GM19452 (cell line): Measurements from ENCODE around the gene ACVR2A.

ENCODE experiments used
- ATAC-seq: cut with Tn5 transposase; IDR thresholded peaks from one replicate; pipeline ENCODE4 v1.9.1; 2021; ENCODE audit not compliant: unreplicated experiment

Gene ACVR2A

DNA sequence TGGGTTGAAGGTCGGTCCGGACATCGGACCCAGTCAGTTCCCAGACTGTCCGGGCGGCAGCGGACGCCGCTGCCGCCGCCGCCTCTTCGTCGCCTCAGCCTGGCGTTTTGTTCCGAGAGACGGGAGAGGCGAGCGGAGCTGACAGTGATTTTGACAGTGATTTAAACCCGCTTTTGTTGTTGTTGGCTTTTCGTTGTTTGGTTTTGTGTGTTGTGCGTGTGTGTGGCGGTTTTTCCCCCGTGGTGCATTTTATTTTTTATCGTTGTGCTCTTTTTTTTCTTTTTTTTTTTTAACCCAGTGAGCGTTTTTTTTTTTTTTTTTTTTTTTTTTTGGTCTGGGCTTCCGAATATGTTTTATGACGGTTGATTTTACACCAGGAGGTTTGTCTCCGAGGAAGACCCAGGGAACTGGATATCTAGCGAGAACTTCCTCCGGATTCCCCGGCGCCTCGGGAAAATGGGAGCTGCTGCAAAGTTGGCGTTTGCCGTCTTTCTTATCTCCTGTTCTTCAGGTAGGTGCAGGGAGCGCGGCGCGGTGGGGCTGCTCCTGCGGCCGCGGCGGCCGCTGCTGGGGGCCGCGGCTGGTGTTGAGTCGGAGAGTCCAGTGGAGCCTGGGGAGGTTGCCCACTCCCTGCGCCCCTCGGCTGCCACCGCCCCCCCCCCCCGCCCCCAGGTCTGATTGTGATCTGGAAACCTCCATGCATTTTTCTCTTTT is at the start of gene ACVR2A:
TSS of gene ACVR2A (plus strand) at position 333 of the 714 bp plus-strand sequence. CDS start at position 457, 124 bp downstream.
- ATAC-seq = peak; percentile 42

- no peak for ATAC-seq
Measured at GRCh38 chr2:147800316-147800715, 44.5 kb upstream of the ACVR2A start.

DNA sequence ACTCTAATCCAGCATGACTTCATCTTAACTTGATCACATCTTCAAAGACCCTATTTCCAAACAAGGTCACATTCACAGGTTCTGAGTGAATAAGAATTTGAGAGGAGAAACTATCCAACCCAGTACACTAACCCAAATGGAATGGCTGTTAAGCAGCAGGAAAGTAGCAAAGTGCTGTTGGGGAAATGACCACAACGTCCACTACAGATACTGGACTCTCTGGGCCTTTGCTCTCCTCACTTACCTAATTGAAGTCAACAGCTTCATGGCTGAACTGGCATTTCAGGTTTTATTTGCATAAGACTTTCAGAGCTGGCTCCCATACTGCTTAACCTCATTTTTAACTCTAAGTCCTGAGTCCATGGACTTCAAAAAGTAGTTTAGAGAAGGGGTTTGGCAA is 38.0 kb upstream of the ACVR2A start:
- no peak for ATAC-seq

- no peak for ATAC-seq
Measured at GRCh38 chr2:147808520-147808919, 36.3 kb upstream of the ACVR2A start.

- no peak for ATAC-seq
Measured at GRCh38 chr2:147810883-147811765, 33.7 kb upstream of the ACVR2A start.

GRCh38 chr2:147818741-147819140 is 26.1 kb upstream of the ACVR2A start:
- ATAC-seq = no peak

GRCh38 chr2:147824620-147825019 is 20.2 kb upstream of the ACVR2A start:
- no peak for ATAC-seq

DNA sequence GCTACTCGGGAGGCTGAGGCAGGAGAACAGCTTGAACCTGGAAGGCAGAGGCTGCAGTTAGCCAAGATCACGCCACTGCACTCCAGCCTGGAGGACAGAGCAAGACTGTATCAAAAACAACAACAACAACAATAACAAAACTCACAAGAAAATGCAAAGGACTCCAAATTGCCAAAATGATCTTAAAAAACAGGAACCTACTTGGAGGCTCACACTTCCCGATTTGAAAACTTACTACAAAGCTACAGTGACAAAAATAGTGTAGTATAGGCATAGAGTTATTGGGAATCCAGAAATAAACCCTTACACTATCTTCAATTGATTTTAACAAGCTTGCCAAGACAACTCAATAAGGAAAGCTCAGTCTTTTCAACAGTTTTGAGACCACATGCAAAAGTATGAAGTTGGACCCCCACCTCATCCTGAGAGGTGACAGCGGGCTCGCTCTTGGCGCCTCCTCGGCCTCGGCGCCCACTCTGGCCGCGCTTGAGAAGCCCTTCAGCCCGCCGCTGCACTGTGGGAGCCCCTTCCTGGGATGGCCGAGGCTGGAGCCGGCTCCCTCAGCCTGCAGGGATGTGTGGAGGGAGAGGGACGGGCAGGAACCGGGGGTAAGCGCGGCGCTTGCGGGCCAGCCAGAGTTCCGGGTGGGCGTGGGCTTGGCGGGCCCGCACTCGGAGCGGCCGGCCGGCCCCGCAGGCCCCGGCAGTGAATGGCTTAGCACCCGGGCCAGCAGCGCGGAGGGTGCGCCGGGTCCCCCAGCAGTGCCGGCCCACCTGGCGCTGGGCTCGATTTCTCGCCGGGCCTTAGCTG is 18.3 kb upstream of the ACVR2A start:
- ATAC-seq = no peak

GRCh38 chr2:147827088-147827375 is 17.8 kb upstream of the ACVR2A start:
- no peak for ATAC-seq

GRCh38 chr2:147829106-147829505 is 15.7 kb upstream of the ACVR2A start:
- no peak for ATAC-seq

GRCh38 chr2:147836099-147836498 is 8.7 kb upstream of the ACVR2A start:
- ATAC-seq = no peak

- no peak for ATAC-seq
Measured at GRCh38 chr2:147843391-147843863, 1.4 kb upstream of the ACVR2A start.

- peak; percentile 80 for ATAC-seq
Measured at GRCh38 chr2:147843864-147844696, 749 bp upstream of the ACVR2A start.

DNA sequence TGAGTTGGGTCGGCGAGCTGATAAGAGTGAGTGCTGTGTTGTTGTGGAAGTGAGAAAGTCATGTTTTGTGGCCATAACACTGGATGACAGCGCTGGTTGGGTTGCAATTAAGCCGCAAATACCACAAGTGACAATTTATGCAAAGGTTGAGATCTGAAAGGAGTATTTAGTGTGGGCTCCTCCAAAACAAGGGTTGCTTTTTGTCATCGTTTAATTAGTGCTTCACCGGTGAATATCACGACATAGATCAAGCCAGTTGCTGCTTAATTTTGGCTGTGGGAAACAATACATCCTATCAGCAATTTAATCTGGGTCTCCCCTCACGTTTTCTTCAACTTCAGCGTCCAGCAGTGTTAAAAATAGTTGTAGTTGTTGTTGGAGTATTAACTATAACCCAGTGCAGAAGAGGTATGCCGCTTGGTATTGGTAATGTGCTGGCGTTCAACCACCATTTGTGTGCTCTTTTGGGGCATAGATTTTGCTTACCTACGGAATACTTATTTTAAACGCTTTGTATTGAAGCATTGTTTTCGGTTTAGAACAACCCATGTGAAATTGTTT is 662 bp downstream of the ACVR2A start:
- peak; percentile 65 for ATAC-seq

DNA sequence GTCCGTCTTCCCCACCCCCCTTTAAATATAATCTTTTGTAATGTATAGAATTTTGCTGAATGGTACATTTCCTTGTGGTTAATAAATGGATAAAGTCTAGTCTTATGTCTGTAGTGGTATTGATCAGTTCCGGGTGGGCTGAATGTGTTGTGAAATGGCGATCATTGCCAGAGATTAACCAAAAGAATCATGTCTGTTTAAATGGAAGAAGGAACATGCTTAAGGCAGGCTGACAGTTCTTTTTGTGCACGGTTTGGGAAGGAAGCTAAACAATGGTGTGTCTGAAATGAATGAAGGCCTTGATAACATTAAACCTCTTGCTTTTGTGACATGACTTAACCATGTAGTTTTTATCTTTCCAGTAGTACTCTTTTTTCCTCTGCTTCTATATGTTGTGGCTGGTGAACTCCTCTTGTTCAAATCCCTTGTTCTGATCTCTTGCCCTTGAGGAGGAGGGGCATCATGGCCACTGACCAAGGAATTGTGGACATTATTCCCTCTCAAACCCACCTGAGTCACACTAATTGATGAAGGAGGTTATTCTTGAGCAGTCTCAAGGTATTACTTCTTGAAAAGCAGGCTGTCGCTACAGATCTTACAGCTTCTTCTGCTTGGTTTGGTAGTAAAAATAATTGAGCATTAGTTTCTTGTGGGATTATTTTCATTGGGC is 1.7 kb downstream of the ACVR2A start:
- ATAC-seq = no peak

DNA sequence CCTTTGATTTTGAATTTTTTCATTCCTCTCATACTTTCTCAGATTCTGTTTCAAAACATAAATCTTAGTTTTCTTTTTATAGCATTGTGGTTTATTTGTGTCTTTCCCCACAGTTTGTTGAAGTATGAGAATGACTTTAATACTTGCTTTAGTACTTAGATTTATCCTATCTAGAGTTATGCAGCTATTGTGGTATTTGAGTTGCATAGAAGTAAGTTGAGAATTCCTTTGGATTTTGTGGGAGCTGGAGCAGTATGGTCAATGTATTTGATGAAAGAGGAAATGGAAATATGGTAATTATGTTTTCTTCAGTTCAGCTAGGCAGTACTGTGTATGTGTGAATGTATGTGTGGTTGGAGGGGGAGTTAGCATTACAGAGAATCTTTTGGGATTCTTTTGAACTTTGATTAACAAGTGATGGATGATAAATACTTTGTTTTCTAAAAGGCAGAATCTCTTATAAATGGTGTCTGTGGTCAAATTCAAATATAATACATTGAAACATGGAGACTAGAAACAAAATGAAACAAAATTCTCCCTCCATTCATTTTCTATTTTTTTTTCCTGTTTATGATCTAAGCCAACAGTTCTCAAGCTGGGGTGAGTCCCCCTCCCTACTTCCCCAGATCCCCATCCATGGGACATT is 3.0 kb downstream of the ACVR2A start:
- ATAC-seq = no peak

DNA sequence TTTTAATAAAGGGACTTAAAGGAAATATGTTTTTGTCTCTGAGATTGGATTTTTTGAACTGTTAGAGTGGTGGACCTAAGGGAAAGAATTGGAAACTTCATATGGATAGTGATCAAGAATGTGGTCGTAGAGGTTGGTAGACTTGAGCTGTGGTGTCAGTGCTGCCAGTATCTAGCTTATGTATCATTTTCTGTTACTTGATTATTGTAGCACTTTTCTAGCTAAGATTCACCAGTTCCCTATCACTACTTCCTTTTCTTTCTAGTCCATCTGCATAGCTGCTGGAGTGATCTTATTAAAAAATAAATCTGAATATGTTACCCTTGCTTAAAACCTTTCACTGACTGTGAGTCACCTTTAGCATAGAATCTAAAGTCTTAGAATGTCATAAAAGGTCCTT is 6.0 kb downstream of the ACVR2A start:
- no peak for ATAC-seq

- ATAC-seq = no peak
Measured at GRCh38 chr2:147851244-147851930, 6.6 kb downstream of the ACVR2A start.
